Panc1 (cell line): ENCODE data around the gene RBM11. TPM values are rescaled to one million over a fixed set of nuclear protein-coding genes. Genes with fewer than 3 reads are reported as not detected.

ENCODE experiments used
- ATAC-seq: fragments of 200-7000 bp; cut with Tn5 transposase; 2 replicates; pipeline ENCODE4 v1.9.1; 2020; ENCODE audit warnings: mild to moderate bottlenecking, moderate library complexity
- BruUV-seq: library from RNA; stranded (reverse); fragments of 400-500 nt; replicated peaks from 2 replicates; lab custom pipeline; 2021; lab: Mats Ljungman, UMichigan
- CTCF ChIA-PET: fragments of 300-600 bp; sonication (Branson Sonifier 250); formaldehyde crosslinking; loops from one replicate; lab custom pipeline; 2022; ENCODE audit warnings: antibody characterized with exemption; lab: Charles Lee
- POLR2A ChIA-PET: fragments of 300-600 bp; sonication (Branson Sonifier 250); formaldehyde crosslinking; loops from one replicate; lab custom pipeline; 2022; ENCODE audit warnings: antibody characterized with exemption; lab: Charles Lee
- DNase-seq: peaks from one replicate; pipeline ENCODE4 v3.0.0-alpha.2; 2010; ENCODE audit warnings: low read depth, low spot score
- H3K27ac ChIP-seq: 2 replicates; pipeline ENCODE4 v1.5.1; 2011; ENCODE audit warnings: mild to moderate bottlenecking, low read length, inconsistent platforms
- H3K27me3 ChIP-seq: fragments of 200-500 bp; sonication (Bioruptor generic); 2 replicates; pipeline ENCODE4 v1.6.0; 2014; ENCODE audit warnings: low read length, inconsistent platforms; ENCODE audit not compliant: control insufficient read depth, insufficient read depth
- H3K36me3 ChIP-seq: fragments of 200-500 bp; sonication (Bioruptor generic); 2 replicates; pipeline ENCODE4 v1.5.1; 2014; ENCODE audit warnings: inconsistent platforms, mild to moderate bottlenecking, low read length, moderate library complexity; ENCODE audit not compliant: control insufficient read depth, insufficient read depth
- H3K4me1 ChIP-seq: 2 replicates; pipeline ENCODE4 v1.5.1; 2011; ENCODE audit warnings: inconsistent platforms, mild to moderate bottlenecking, low read length, moderate library complexity; ENCODE audit not compliant: control insufficient read depth, insufficient read depth
- H3K4me3 ChIP-seq, 2 experiments: 2 replicates each; pipeline ENCODE4 v1.5.1; 2011 to 2012; ENCODE audit warnings: low read depth in 2 of 2, low read length in 2 of 2, mild to moderate bottlenecking in 2 of 2, inconsistent platforms in 1 of 2, moderate library complexity in 1 of 2
- H3K9me3 ChIP-seq: fragments of 200-500 bp; sonication (Bioruptor generic); 2 replicates; pipeline ENCODE4 v1.5.1; 2014; ENCODE audit warnings: low read depth, mild to moderate bottlenecking, inconsistent platforms, low read length, moderate library complexity; ENCODE audit not compliant: control insufficient read depth, insufficient read depth
- POLR2AphosphoS5 ChIP-seq: IDR thresholded peaks from 2 replicates; pipeline ENCODE4 v1.6.1; 2012; ENCODE audit warnings: mild to moderate bottlenecking, low read depth, low read length, moderate library complexity
- SIN3A ChIP-seq: IDR thresholded peaks from 2 replicates; pipeline ENCODE4 v1.6.1; 2012; ENCODE audit warnings: low read depth, mild to moderate bottlenecking, low read length, moderate library complexity, borderline replicate concordance; ENCODE audit not compliant: insufficient read depth
- TCF7L2 ChIP-seq: IDR thresholded peaks from 2 replicates; pipeline ENCODE4 v1.6.1; 2011; ENCODE audit warnings: mild to moderate bottlenecking, low read depth, low read length, inconsistent platforms
- in situ Hi-C: cut with HindIII; loops from 2 replicates; pipeline ENCODE4 v1.10.0; 2016; ENCODE audit warnings: low sequenced_read_pairs, low pct_unique_long_range_greater_than_20kb
- intact Hi-C: fragments of 100-400 bp; cut with micrococcal nuclease; formaldehyde crosslinking; loops from one replicate; pipeline ENCODE4 v1.10.0; 2022; ENCODE audit not compliant: unreplicated experiment
- total RNA-seq: library from RNA; stranded (reverse); gene quantifications from one replicate; pipeline ENCODE4 v1.2.1, GENCODE V29; 2021; ENCODE audit not compliant: unreplicated experiment
- TF ChIP-seq, protein P1 (sequence below): fragments of 450-650 bp; IDR thresholded peaks from 2 replicates; pipeline ENCODE4 v1.5.1; 2017; ENCODE audit warnings: mild to moderate bottlenecking
- TF ChIP-seq, protein P2 (sequence below), 2 experiments: IDR thresholded peaks; 2 replicates each; pipeline ENCODE4 v1.6.1; 2011 to 2012; ENCODE audit warnings: low read depth in 2 of 2, control low read depth in 1 of 2, low read length in 1 of 2, mild to moderate bottlenecking in 1 of 2, moderate library complexity in 1 of 2; ENCODE audit not compliant: insufficient read depth in 1 of 2

RBM11 gene
- total RNA-seq, 1 experiment from 2014 or later, result 0.15 TPM

- Histone ChIP-seq H3K4me3 (no peak overlapping the region), H3K27ac (no peak overlapping the region), H3K27me3 (no peaks in the 10 kb centered on the region), H3K4me1 (no peaks in the 10 kb centered on the region), H3K9me3 (no peaks in the 10 kb centered on the region), H3K36me3 (no peaks in the 10 kb centered on the region)
- ATAC-seq, result no peak
- CTCF ChIA-PET, result no interaction called here
- POLR2A ChIA-PET, result no interaction called here
- TF ChIP-seq SIN3A, result no peak
- TF ChIP-seq, protein P1, sequence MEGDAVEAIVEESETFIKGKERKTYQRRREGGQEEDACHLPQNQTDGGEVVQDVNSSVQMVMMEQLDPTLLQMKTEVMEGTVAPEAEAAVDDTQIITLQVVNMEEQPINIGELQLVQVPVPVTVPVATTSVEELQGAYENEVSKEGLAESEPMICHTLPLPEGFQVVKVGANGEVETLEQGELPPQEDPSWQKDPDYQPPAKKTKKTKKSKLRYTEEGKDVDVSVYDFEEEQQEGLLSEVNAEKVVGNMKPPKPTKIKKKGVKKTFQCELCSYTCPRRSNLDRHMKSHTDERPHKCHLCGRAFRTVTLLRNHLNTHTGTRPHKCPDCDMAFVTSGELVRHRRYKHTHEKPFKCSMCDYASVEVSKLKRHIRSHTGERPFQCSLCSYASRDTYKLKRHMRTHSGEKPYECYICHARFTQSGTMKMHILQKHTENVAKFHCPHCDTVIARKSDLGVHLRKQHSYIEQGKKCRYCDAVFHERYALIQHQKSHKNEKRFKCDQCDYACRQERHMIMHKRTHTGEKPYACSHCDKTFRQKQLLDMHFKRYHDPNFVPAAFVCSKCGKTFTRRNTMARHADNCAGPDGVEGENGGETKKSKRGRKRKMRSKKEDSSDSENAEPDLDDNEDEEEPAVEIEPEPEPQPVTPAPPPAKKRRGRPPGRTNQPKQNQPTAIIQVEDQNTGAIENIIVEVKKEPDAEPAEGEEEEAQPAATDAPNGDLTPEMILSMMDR, result no peak
- TF ChIP-seq POLR2AphosphoS5, result no peak
- TF ChIP-seq TCF7L2, result no peak
- TF ChIP-seq, protein P2, sequence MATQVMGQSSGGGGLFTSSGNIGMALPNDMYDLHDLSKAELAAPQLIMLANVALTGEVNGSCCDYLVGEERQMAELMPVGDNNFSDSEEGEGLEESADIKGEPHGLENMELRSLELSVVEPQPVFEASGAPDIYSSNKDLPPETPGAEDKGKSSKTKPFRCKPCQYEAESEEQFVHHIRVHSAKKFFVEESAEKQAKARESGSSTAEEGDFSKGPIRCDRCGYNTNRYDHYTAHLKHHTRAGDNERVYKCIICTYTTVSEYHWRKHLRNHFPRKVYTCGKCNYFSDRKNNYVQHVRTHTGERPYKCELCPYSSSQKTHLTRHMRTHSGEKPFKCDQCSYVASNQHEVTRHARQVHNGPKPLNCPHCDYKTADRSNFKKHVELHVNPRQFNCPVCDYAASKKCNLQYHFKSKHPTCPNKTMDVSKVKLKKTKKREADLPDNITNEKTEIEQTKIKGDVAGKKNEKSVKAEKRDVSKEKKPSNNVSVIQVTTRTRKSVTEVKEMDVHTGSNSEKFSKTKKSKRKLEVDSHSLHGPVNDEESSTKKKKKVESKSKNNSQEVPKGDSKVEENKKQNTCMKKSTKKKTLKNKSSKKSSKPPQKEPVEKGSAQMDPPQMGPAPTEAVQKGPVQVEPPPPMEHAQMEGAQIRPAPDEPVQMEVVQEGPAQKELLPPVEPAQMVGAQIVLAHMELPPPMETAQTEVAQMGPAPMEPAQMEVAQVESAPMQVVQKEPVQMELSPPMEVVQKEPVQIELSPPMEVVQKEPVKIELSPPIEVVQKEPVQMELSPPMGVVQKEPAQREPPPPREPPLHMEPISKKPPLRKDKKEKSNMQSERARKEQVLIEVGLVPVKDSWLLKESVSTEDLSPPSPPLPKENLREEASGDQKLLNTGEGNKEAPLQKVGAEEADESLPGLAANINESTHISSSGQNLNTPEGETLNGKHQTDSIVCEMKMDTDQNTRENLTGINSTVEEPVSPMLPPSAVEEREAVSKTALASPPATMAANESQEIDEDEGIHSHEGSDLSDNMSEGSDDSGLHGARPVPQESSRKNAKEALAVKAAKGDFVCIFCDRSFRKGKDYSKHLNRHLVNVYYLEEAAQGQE (IDR thresholded peaks at IDR 0.05; ENCODE audit: insufficient read depth in 1 of 2, low read depth in 2 of 2, low read length in 1 of 2), result no peak
- no peak for DNase-seq
- intact Hi-C loops (no loop called here), in situ Hi-C loops (no loop called here)
- BruUV-seq, result no TSS peak
These were observed 49.1 kb downstream of the RBM11 start for GRCh38 chr21:14265023-14265422.

DNA sequence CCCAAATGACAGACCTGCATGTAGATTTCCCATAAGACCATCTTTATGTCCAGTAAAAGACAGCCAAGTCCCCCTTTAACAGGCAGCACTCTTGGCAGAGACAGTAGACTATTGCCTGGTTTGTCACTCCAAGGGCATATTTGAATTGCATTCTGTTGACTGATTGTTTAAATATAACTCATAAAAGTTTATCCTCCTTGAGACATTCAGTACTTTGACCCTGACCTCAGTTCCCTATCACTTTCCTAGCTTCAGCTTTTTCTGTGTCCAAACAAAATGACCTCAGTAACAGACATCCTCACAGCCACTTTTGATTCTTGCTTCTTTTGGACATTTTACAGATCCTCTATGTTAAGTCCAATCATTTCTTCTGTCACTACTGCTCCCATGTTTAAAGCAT lies 51.1 kb downstream of the RBM11 start:
- in situ Hi-C loops (no loop called here), intact Hi-C loops (no loop called here)
- no TSS peak for BruUV-seq
- POLR2A ChIA-PET, result no interaction called here
- H3K4me3 ChIP-seq, result no peak overlapping the region
- no peaks in the 10 kb centered on the region for H3K9me3 ChIP-seq
- no peak for ATAC-seq
- DNase-seq, result no peak
- H3K36me3 ChIP-seq, result no peaks in the 10 kb centered on the region
- TF ChIP-seq SIN3A (no peak), POLR2AphosphoS5 (no peak), TCF7L2 (no peak)
- TF ChIP-seq, protein P2 (IDR thresholded peaks at IDR 0.05; ENCODE audit: insufficient read depth in 1 of 2, low read depth in 2 of 2, low read length in 1 of 2), result no peak
- TF ChIP-seq, protein P1, result no peak
- H3K27ac ChIP-seq, result no peak overlapping the region
- CTCF ChIA-PET, result no interaction called here
- H3K4me1 ChIP-seq, result no peaks in the 10 kb centered on the region
- no peaks in the 10 kb centered on the region for H3K27me3 ChIP-seq
